ENCODE results near the gene ATG9A. TPM values are rescaled to one million over a fixed set of nuclear protein-coding genes. Genes with fewer than 3 reads are reported as not detected.
A peak's percentile ranks its signal among the peaks of the same experiment; 100 is the strongest.

ATG9A gene
- total and polyA plus RNA-seq, 2 of the 8 experiments (the other 6 are each of a cell fraction or from before 2014, with no cell fraction given): 43.6 to 66.8 TPM

- CTCF ChIA-PET (ENCODE audit: partially characterized antibody): interaction anchor here (0.6 to 3.5 kb wide), 4 partner anchors 19 to 173 kb away, joined by 3 to 9 read pairs (median 6); no protein-coding TSS in a partner anchor
- Histone ChIP-seq H3K79me2 (ENCODE audit: control insufficient read depth in 1 of 2, insufficient read depth in 2 of 2, low read length in 2 of 2) (no peaks in the 10 kb centered on the region), H2BK5ac (ENCODE audit: low read depth, low read length) (no peak overlapping the region), H4K91ac (replicated peaks; ENCODE audit: insufficient read length, low read length) (no peak overlapping the region), H4K20me1 (replicated peaks in 1 of 2; ENCODE audit: control insufficient read depth in 1 of 2, insufficient read depth in 2 of 2, low read length in 2 of 2) (no peaks in the 10 kb centered on the region), H3K23me2 (ENCODE audit: low read depth, low read length) (no peaks in the 10 kb centered on the region), H4K5ac (ENCODE audit: insufficient read length, low read depth, low read length) (no peak overlapping the region), H3K9ac (replicated peaks in 1 of 4; ENCODE audit: extremely low read depth in 1 of 4, low read depth in 3 of 4, low read length in 3 of 4) (no peak overlapping the region; a peak in 1 of 7 replicates), H2BK20ac (ENCODE audit: low read length) (no peak overlapping the region), H4K8ac (ENCODE audit: extremely low read depth, insufficient read depth, low read length) (no peak overlapping the region), H3K14ac (ENCODE audit: insufficient read length) (no peak overlapping the region), H2BK12ac (ENCODE audit: low read depth, low read length) (no peak overlapping the region), H3K79me1 (ENCODE audit: low read depth, low read length) (no peaks in the 10 kb centered on the region), H3K27ac (ENCODE audit: low read depth, low read length) (no peak overlapping the region), H2AFZ (ENCODE audit: low read length) (peak overlapping the region; percentile 5; the same call in 1 of the 2 replicates), H2BK15ac (ENCODE audit: low read length) (no peak overlapping the region; the same call in 1 of the 2 replicates), H3K27me3 (replicated peaks in 1 of 4; ENCODE audit: control insufficient read depth in 3 of 4, extremely low read depth in 1 of 4, insufficient read depth in 3 of 4, low read length in 3 of 4) (no peaks in the 10 kb centered on the region), H3K9me3 (ENCODE audit: insufficient read depth in 2 of 2, low read depth in 1 of 2, low read length in 1 of 2) (no peaks in the 10 kb centered on the region; a peak in 1 of 4 replicates), H3K4me2 (ENCODE audit: insufficient read depth in 1 of 2, low read depth in 2 of 2, low read length in 2 of 2) (no peak overlapping the region), H3K4me1 (replicated peaks in 1 of 4; ENCODE audit: control insufficient read depth in 3 of 4, insufficient read depth in 4 of 4, low read length in 3 of 4) (no peaks in the 10 kb centered on the region), H3K56ac (replicated peaks; ENCODE audit: insufficient read length, low read depth, low read length) (no peak overlapping the region), H2AK5ac (ENCODE audit: low read depth, low read length) (no peak overlapping the region), H3K23ac (ENCODE audit: insufficient read length) (no peak overlapping the region), H3K4me3 (ENCODE audit: extremely low read depth in 1 of 4, insufficient read depth in 2 of 4, low read depth in 3 of 4, low read length in 4 of 4) (no peak overlapping the region), H3K36me3 (ENCODE audit: control insufficient read depth in 2 of 4, insufficient read depth in 4 of 4, low read length in 3 of 4) (no peaks in the 10 kb centered on the region), H3K18ac (ENCODE audit: extremely low read depth, low read length) (no peak overlapping the region), H2BK120ac (replicated peaks; ENCODE audit: low read depth, low read length) (no peak overlapping the region), H3K4ac (replicated peaks; ENCODE audit: insufficient read length, low read depth, low read length) (no peak overlapping the region)
- DNase-seq (ENCODE audit: low read depth in 1 of 2, low spot score in 2 of 2) (no peak), FAIRE-seq (no peak)
- TF ChIP-seq MAX (IDR thresholded peaks at IDR 0.05): no peak
- POLR2A ChIA-PET (ENCODE audit: partially characterized antibody): interaction anchor here (1.2 to 1.3 kb wide), 2 partner anchors 18 to 31 kb away, joined by 3 to 4 read pairs; partner anchors contain the start of genes ANKZF1 and ATG9A
- WGBS, 2 experiments (ENCODE audit: extremely low coverage in 1 of 2, insufficient coverage in 1 of 2, insufficient read length in 1 of 2, insufficient replicate concordance in 2 of 2, low coverage in 1 of 2, low lambda C conversion rate in 2 of 2, missing lambda C conversion rate in 1 of 2): 85% methylated on average over 5 of the region's 5 CpGs; no CpG with 5 or more reads in 1 of the 2 experiments
Observed at GRCh38 chr2:219198974-219199373, 30.5 kb downstream of the ATG9A start.
